NB4 (cell line): Measurements from ENCODE around the gene FBXL20.

ENCODE experiments used
- MYC ChIP-seq: IDR thresholded peaks from 2 replicates; pipeline ENCODE4 v1.6.1; 2011; ENCODE audit warnings: low read depth, low read length
- POLR2A ChIP-seq: IDR thresholded peaks from 2 replicates; pipeline ENCODE4 v1.6.1; 2011; ENCODE audit warnings: mild to moderate bottlenecking; ENCODE audit not compliant: insufficient read length; ENCODE audit errors: extremely low read depth
- TF ChIP-seq, protein P1 (sequence below): IDR thresholded peaks from one replicate; pipeline ENCODE4 v1.5.1; 2012; ENCODE audit warnings: low read depth, low read length
- TF ChIP-seq, protein P2 (sequence below): IDR thresholded peaks from 2 replicates; pipeline ENCODE4 v1.6.1; 2011; ENCODE audit warnings: low read depth, low read length

DNA sequence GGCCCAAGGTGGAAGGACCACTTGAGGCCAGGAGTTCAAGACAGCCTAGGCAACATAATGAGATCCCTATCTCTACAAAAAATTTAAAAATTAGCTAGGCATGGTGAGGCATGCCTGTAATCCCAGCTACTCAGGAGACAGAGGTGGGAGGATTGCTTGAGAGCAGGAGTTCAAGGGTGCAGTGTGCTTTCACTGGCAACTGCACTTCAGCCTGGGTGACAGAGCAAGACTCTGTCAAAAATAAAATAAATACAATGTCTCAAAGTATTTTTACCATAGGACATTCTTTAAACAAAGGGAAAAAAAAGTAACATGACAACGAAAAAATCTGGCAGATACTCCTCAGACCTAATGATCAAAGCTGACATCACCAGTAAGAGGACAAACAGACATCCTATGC, 72.6 kb downstream of the FBXL20 start:
- TF ChIP-seq, protein P1, sequence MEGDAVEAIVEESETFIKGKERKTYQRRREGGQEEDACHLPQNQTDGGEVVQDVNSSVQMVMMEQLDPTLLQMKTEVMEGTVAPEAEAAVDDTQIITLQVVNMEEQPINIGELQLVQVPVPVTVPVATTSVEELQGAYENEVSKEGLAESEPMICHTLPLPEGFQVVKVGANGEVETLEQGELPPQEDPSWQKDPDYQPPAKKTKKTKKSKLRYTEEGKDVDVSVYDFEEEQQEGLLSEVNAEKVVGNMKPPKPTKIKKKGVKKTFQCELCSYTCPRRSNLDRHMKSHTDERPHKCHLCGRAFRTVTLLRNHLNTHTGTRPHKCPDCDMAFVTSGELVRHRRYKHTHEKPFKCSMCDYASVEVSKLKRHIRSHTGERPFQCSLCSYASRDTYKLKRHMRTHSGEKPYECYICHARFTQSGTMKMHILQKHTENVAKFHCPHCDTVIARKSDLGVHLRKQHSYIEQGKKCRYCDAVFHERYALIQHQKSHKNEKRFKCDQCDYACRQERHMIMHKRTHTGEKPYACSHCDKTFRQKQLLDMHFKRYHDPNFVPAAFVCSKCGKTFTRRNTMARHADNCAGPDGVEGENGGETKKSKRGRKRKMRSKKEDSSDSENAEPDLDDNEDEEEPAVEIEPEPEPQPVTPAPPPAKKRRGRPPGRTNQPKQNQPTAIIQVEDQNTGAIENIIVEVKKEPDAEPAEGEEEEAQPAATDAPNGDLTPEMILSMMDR = no peak
- no peak for TF ChIP-seq POLR2A
- TF ChIP-seq MYC = no peak
- TF ChIP-seq, protein P2, sequence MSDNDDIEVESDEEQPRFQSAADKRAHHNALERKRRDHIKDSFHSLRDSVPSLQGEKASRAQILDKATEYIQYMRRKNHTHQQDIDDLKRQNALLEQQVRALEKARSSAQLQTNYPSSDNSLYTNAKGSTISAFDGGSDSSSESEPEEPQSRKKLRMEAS = no peak
